ENCODE data around the gene LRP1B. TPM values are rescaled to one million over a fixed set of nuclear protein-coding genes. Genes with fewer than 3 reads are reported as not detected.
A peak's percentile ranks its signal among the peaks of the same experiment; 100 is the strongest.

LRP1B gene
- polyA plus RNA-seq, 2 of the 4 experiments (the other 2 are of a cell fraction), result 0.03 TPM; not detected in 1

DNA sequence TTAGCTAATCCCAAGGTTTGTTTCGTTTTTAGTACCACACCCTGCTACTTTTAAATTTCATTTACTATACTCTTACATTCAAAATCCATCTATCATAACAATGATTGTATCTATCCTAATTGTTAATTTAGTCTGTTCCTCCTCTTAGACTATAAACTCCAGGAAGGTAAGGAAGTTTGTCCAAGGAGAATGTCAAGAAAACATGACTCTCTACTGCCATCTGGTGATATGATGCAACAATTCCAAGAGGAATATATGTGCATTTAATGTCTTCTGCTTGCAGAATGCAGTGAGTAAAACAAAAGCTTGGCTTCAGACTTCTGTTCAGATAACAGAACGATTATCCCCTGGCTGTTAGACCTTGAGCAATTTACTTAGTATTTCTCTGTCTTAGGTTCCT, 1267.1 kb downstream of the LRP1B start (continued):
- TF ChIP-seq RAD21 (conservative IDR thresholded peaks at IDR 0.05 in 1 of 2, IDR thresholded peaks at IDR 0.05 in 1 of 2) (peak; percentile 81 to 83), FOSL2 (IDR thresholded peaks at IDR 0.05) (no peak), FOSL2 (CRISPR knock-in tag; IDR thresholded peaks at IDR 0.05) (no peak), KDM5A (IDR thresholded peaks at IDR 0.05) (no peak), MAX (IDR thresholded peaks at IDR 0.05) (no peak), REST (IDR thresholded peaks at IDR 0.05) (no peak), JUN (IDR thresholded peaks at IDR 0.05) (no peak), CBX8 (IDR thresholded peaks at IDR 0.05) (no peak), ZC3H11A (IDR thresholded peaks at IDR 0.05) (no peak), RCOR1 (IDR thresholded peaks at IDR 0.05; ENCODE audit: low read depth, low read length) (no peak), NFE2L2 (conservative IDR thresholded peaks at IDR 0.05; ENCODE audit: low read length) (no peak), FOSB (CRISPR knock-in tag; IDR thresholded peaks at IDR 0.05) (no peak), SMC3 (IDR thresholded peaks at IDR 0.05) (peak; percentile 81), CBX2 (IDR thresholded peaks at IDR 0.05; ENCODE audit: borderline replicate concordance, low read depth) (no peak), TP53 (CRISPR knock-in tag; IDR thresholded peaks at IDR 0.05) (no peak)
- TF ChIP-seq, protein P1, sequence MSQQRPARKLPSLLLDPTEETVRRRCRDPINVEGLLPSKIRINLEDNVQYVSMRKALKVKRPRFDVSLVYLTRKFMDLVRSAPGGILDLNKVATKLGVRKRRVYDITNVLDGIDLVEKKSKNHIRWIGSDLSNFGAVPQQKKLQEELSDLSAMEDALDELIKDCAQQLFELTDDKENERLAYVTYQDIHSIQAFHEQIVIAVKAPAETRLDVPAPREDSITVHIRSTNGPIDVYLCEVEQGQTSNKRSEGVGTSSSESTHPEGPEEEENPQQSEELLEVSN (IDR thresholded peaks at IDR 0.05; ENCODE audit: borderline replicate concordance, low read depth), result no peak

DNA sequence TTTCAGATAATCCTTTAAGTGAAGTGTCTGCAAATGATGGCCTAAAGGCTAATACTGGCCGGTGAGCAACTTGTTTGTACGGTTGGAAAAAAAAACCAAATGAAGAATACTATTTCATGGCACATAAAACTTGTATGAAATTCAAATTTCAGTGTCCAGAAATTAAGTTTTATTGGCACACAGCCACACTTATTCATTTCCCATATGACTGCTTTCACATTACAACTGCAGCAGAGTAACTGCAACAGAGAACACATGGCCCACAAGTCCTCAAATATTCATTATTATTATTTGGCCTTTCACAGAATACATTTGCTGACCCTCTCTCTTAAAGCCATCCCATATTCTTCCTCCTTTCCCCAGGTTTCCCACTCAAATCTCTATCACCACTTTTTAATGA, 1268.6 kb downstream of the LRP1B start:
- ATAC-seq (no peak), FAIRE-seq (no peak), DNase-seq (ENCODE audit: low read depth in 1 of 2, low spot score in 1 of 2) (no peak)
- H3K4me3 ChIP-seq, result no peak overlapping the region
- no peaks in the 10 kb centered on the region for H3K4me1 ChIP-seq
- H3K4me2 ChIP-seq, result no peak overlapping the region
- TF ChIP-seq TP53 (CRISPR knock-in tag; IDR thresholded peaks at IDR 0.05), result no peak
- TF ChIP-seq REST (IDR thresholded peaks at IDR 0.05), result no peak
- no peak for TF ChIP-seq JUN (IDR thresholded peaks at IDR 0.05)
- TF ChIP-seq, protein P2, sequence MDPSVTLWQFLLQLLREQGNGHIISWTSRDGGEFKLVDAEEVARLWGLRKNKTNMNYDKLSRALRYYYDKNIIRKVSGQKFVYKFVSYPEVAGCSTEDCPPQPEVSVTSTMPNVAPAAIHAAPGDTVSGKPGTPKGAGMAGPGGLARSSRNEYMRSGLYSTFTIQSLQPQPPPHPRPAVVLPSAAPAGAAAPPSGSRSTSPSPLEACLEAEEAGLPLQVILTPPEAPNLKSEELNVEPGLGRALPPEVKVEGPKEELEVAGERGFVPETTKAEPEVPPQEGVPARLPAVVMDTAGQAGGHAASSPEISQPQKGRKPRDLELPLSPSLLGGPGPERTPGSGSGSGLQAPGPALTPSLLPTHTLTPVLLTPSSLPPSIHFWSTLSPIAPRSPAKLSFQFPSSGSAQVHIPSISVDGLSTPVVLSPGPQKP (IDR thresholded peaks at IDR 0.05; ENCODE audit: low read depth, low read length), result no peak
- no peak for TF ChIP-seq HEYL (CRISPR knock-in tag; IDR thresholded peaks at IDR 0.05)
- no peak for TF ChIP-seq CBX2 (IDR thresholded peaks at IDR 0.05; ENCODE audit: borderline replicate concordance, low read depth)
- TF ChIP-seq CEBPB (IDR thresholded peaks at IDR 0.05), result no peak
- no peak for TF ChIP-seq CTCF (IDR thresholded peaks at IDR 0.05)
- no peak for TF ChIP-seq TFCP2L1 (CRISPR knock-in tag; IDR thresholded peaks at IDR 0.05)
- TF ChIP-seq RCOR1 (IDR thresholded peaks at IDR 0.05; ENCODE audit: low read depth, low read length), result no peak
- TF ChIP-seq USF2 (IDR thresholded peaks at IDR 0.05), result no peak
- TF ChIP-seq MAX (IDR thresholded peaks at IDR 0.05), result no peak
- TF ChIP-seq PHF8 (IDR thresholded peaks at IDR 0.05; ENCODE audit: borderline replicate concordance, low read depth), result no peak
- TF ChIP-seq, protein P3, sequence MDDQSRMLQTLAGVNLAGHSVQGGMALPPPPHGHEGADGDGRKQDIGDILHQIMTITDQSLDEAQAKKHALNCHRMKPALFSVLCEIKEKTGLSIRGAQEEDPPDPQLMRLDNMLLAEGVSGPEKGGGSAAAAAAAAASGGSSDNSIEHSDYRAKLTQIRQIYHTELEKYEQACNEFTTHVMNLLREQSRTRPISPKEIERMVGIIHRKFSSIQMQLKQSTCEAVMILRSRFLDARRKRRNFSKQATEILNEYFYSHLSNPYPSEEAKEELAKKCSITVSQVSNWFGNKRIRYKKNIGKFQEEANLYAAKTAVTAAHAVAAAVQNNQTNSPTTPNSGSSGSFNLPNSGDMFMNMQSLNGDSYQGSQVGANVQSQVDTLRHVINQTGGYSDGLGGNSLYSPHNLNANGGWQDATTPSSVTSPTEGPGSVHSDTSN (IDR thresholded peaks at IDR 0.05), result no peak
- no peaks in the 10 kb centered on the region for H3K9me3 ChIP-seq
- no peak overlapping the region for H3K27ac ChIP-seq
- ChIA-PET CTCF (no interaction called here), POLR2A (no interaction called here)
- 42% methylated on average over 2 of the region's 2 CpGs for WGBS (ENCODE audit: missing lambda C conversion rate)

All from A549 (cell line).